Heart left ventricle (tissue), 13 donors: ENCODE results near the gene KLHL26.

ENCODE experiments used
- CTCF ChIP-seq, 12 donors: fragments of 200-600 bp; sonication (generic) in 4 of 12; IDR thresholded peaks; one replicate each; pipeline versions ENCODE4 v1.5.0 to v1.8.0; 2018 to 2022; ENCODE audit warnings: antibody characterized with exemption in 12 of 12, mild to moderate bottlenecking in 5 of 12
- POLR2A ChIP-seq, 2 donors: fragments of 450-650 bp; IDR thresholded peaks; one replicate each; pipeline ENCODE4 v1.6.1; 2017; ENCODE audit warnings: antibody characterized with exemption in 2 of 2, mild to moderate bottlenecking in 2 of 2, moderate library complexity in 2 of 2
- donor health status: ischemic (EF 13 %, LVEDD 7.1; RV severe dilation, severe dysfunction).
- donor health status: DM: no; HTN: yes; CAD: no.
- donor health status: DM: no; HTN: no; CAD: no.
- donor health status: ischemic (EF 25% LVEDD 6.9; RV normal size, moderate dysfunction).
- donor health status: ischemic (EF 25% LVEDD 5.7; RV mildly dilated, moderate dysfunction).
- donor health status: ischemic (EF 35%, LVEDD 5.7; RV mildly dilated, moderate dysfunction).
- donor health status: nonischemic (EF 11% LVEDD 7.7; RV severe dilation, severe dysfunction).
- donor health status: DM: yes; HTN: yes; CAD: no.
- donor health status: PGD.
- donor health status: ischemic (EF 29% LVEDD 5.4; RV normal size, mild dysfunction).
- donor health status: nonischemic (EF 23%, LVEDD 6.1; RV moderate dilation, normal function).

GRCh38 chr19:18590273-18591272, 46.3 kb upstream of the KLHL26 start:
- TF ChIP-seq CTCF (IDR thresholded peaks at IDR 0.05) (peak in 1 of 12 donors; percentile 21), POLR2A (IDR thresholded peaks at IDR 0.05) (peak in 1 of 2 donors; percentile 6)
